GM12801 (cell line): ENCODE data around the gene NACC2.

ENCODE experiments used
- TF ChIP-seq, protein P1 (sequence below): IDR thresholded peaks from one replicate; pipeline ENCODE4 v1.5.1; 2011; ENCODE audit warnings: control low read depth; ENCODE audit not compliant: insufficient read length; ENCODE audit errors: extremely low read depth

The NACC2 gene

GRCh38 chr9:136049491-136050265 lies 45.4 kb downstream of the NACC2 start:
- TF ChIP-seq, protein P1, sequence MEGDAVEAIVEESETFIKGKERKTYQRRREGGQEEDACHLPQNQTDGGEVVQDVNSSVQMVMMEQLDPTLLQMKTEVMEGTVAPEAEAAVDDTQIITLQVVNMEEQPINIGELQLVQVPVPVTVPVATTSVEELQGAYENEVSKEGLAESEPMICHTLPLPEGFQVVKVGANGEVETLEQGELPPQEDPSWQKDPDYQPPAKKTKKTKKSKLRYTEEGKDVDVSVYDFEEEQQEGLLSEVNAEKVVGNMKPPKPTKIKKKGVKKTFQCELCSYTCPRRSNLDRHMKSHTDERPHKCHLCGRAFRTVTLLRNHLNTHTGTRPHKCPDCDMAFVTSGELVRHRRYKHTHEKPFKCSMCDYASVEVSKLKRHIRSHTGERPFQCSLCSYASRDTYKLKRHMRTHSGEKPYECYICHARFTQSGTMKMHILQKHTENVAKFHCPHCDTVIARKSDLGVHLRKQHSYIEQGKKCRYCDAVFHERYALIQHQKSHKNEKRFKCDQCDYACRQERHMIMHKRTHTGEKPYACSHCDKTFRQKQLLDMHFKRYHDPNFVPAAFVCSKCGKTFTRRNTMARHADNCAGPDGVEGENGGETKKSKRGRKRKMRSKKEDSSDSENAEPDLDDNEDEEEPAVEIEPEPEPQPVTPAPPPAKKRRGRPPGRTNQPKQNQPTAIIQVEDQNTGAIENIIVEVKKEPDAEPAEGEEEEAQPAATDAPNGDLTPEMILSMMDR: no peak

DNA sequence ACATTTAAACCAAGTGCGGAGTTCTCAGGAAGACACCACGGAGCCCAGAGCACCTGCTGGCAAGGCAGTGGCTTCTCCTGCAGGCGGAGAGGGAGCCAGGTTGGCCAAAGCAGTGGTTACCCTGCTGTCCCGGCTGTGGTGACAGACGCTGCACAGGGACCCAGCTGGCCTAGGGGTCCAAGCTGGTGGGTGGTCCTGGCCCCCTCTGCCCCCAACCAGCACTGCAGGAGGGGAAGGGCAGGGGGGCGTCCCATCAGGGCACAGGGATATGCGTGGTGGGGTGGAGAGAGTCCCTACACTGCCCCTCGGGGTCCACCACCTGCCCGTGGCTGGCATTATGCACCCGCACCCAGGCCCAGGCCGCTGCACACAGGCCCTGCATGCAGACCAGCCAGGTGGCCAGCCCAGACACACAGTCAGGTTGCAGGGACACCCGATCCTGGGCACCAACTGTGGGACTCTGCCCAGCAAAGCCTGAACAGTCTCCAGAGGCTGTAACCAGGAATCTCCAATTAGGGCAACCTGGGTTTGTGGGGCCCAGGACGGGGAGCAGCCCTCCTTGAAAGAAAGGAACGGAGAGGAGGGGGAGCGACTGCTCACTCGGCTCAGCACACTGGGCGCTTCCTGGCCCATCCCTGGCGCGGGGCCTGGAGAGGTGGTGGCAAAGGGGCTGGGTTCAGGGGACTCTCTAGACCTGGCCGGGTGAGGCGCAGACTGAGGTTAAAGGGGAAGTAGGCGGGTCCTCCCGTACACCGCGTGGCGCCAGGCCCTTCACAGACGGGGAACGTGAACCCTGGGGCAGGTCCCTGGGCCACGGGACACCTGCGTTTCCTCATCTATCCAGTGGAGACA lies 46.3 kb downstream of the NACC2 start:
- TF ChIP-seq, protein P1: no peak

DNA sequence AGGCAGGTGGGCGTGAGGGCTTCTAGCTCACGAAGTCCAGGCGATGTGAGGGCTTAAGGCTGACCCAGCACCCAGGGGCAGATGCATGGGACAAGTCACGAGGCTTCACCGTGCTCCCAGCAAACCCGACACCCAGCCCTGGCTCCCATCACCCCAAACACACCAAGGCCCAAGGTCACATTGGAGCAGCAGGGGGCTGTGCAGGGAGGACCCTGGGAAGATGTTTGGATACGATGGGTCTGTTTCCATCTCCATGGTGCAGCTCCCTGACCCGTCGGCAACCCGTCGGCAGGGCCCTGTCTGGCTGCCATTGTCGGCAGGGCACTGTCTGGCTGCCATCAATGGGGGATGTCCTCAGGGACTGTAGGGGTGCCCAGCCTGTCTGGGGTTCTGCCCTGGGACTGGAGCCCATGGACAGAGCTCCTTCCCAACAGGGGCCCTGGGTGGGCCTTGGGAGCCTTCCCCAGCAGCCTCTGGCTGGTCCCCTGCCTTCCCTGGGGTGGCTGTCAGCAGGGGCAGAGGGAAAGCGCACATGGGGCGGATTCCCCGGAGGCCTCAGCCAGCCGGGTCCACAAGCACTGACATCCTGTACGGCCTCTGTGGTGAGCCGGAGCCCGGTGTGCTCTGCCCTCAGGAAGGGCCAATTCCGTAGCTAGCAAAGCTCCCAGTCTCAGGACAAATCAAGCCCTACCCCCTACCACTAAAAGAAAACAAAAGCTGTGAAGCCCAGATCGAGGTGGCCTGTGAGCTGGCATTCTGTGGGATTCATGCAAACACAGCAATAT lies 47.1 kb downstream of the NACC2 start:
- TF ChIP-seq, protein P1: no peak

- TF ChIP-seq, protein P1: no peak
Observed at GRCh38 chr9:136047076-136047774, 47.9 kb downstream of the NACC2 start.

DNA sequence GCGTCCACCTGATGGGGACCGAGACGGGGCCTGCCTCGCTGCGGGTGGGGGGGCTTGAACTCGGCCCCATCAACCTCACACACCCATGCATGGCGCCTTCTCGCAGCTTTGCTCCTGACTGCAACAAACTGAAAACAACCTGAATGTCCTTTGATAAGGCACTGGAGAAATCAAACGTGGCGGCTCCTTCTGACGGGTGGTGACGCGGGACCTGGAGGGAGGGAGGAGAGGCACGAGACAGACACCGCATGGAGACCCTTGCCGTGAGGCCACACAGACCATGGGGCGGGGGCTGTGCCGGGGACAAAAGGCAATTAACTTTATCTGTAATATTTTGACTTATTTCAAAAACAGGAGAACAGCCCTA lies 48.6 kb downstream of the NACC2 start:
- TF ChIP-seq, protein P1: no peak

- TF ChIP-seq, protein P1: no peak
Observed at GRCh38 chr9:136045595-136046553, 49.2 kb downstream of the NACC2 start.
